Measurements from ENCODE around the gene SUN5.
"Not testable (repeated sequence)": the region's sequence is repeated elsewhere in the genome, so short reads cannot be mapped to it uniquely, and the experiment has no call there.

Gene SUN5

GRCh38 chr20:32962053-32962452, 42.2 kb downstream of the SUN5 start:
- DNase-seq (ENCODE audit: low read depth) = no peak
- TF ChIP-seq CTCF (IDR thresholded peaks at IDR 0.05; ENCODE audit: control insufficient read depth, insufficient read depth, low read depth, low read length, missing control alignments) = no peak

DNA sequence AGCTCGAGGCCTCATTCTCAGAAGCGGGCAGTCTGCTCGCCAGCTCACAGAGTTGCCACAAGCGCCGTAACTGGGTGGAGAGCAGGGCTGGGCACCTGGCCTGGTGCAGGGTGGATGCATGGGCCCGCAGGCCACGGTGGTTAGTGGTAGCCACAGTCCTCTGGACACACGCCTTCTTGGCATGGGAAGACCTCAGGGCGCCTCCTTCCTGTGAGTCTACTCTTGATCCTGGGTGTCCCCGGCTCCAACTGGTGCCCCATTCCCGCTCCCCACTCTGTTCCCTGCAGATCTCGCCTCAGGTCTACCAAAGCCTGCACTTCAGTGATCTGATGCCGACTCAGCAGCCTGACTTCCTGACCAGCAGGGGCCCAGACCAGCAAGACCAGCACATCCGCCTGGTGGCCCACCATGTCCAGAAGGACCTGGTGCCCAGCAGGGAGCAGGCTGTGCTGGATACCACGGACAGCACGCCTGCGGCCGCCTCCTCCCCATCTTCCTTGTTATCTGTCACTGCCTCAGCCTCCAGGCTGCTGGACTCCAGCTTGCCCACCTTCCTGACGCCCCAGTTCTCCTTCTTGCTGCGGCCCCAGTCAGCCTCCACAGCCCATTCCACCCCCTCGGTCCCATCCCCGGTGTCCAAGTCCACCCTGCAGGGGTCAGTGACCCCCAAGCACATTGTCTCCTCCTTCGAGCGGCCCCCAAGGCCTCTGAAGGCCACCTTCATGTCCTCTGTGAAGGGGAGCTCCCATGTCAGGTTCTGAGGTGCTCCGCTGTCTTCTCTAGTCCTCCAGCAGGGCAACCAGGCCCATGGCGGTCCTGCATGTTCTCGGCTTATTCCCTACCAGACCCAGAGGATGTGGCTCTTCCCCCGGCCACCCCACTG, 43.1 kb downstream of the SUN5 start:
- no peak for TF ChIP-seq CTCF (IDR thresholded peaks at IDR 0.05; ENCODE audit: control insufficient read depth, insufficient read depth, low read depth, low read length, missing control alignments)
- H3K4me3 ChIP-seq (ENCODE audit: control insufficient read depth, low read depth, low read length) = no peak overlapping the region
- DNase-seq (ENCODE audit: low read depth) = no peak

More at GRCh38 chr20:32962053-32962452, 42.2 kb downstream of the SUN5 start:
- no peak overlapping the region for H3K4me3 ChIP-seq (ENCODE audit: control insufficient read depth, low read depth, low read length)

GRCh38 chr20:32960222-32960518, 44.1 kb downstream of the SUN5 start:
- no peak overlapping the region for H3K4me3 ChIP-seq (ENCODE audit: control insufficient read depth, low read depth, low read length)
- TF ChIP-seq CTCF (IDR thresholded peaks at IDR 0.05; ENCODE audit: control insufficient read depth, insufficient read depth, low read depth, low read length, missing control alignments) = no peak
- DNase-seq (ENCODE audit: low read depth) = no peak

- no peak overlapping the region for H3K4me3 ChIP-seq (ENCODE audit: control insufficient read depth, low read depth, low read length)
- DNase-seq (ENCODE audit: low read depth) = no peak
- no peak for TF ChIP-seq CTCF (IDR thresholded peaks at IDR 0.05; ENCODE audit: control insufficient read depth, insufficient read depth, low read depth, low read length, missing control alignments)
Observed at GRCh38 chr20:32959351-32960221, 44.6 kb downstream of the SUN5 start.

DNA sequence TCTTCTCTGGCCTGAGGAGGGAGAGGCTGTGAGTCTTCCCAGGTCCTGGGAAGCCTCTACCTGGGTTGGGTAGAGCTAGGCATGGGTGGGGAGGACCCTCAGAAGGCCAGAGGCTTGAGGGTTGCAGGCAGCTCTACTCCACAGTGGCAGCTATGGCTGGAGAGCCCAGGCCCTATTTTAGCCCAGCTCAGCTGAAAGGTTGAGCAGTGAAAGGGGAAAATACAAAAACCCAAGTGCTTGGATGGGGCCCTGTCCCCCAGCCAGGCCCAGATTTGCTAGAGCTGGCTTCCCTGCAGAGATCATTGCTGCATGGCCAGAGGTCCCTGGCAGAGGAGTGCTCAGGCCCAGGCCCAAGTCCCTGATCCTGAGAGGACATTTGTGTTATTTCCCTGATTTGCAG, 45.7 kb downstream of the SUN5 start:
- DNase-seq (ENCODE audit: low read depth) = no peak
- no peak for TF ChIP-seq CTCF (IDR thresholded peaks at IDR 0.05; ENCODE audit: control insufficient read depth, insufficient read depth, low read depth, low read length, missing control alignments)
- no peak overlapping the region for H3K4me3 ChIP-seq (ENCODE audit: control insufficient read depth, low read depth, low read length)

- no peak for TF ChIP-seq CTCF (IDR thresholded peaks at IDR 0.05; ENCODE audit: control insufficient read depth, insufficient read depth, low read depth, low read length, missing control alignments)
- DNase-seq (ENCODE audit: low read depth) = no peak
- no peak overlapping the region for H3K4me3 ChIP-seq (ENCODE audit: control insufficient read depth, low read depth, low read length)
Observed at GRCh38 chr20:32957459-32957858, 46.8 kb downstream of the SUN5 start.

DNA sequence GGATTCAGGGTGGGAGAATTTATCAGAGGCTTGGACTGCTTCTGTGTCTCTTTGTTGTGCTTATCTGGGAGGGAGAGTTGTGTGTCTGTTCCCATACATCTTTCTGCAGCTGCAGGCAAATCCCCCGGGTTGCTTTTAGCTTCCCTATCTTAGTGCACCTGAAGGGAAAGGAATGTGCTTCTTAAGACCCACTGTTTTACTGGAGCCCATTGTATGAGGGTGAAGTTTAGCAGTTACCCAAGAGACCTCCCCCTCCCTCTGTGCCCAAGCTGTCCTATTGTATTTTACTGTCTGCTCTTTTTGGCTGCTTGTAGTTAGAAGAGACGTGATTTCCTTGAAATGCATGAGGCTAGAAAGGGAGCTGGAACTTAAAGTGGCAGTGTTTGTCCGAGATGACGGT, 53.7 kb downstream of the SUN5 start:
- H3K4me3 ChIP-seq (ENCODE audit: control insufficient read depth, low read depth, low read length); DNase-seq (ENCODE audit: low read depth): not testable (repeated sequence)
